IgD-negative memory B cell (primary cell): ENCODE results near the gene POMC. TPM values are rescaled to one million over a fixed set of nuclear protein-coding genes. Genes with fewer than 3 reads are reported as not detected.

Source experiments
- polyA plus RNA-seq: library from polyadenylated mRNA; unstranded; fragments of 300-500 nt; fragmentation: Illumina TruSeq; gene quantifications from one replicate; pipeline ENCODE4 v1.2.3, GENCODE V29; 2021

The POMC gene
- polyA plus RNA-seq, 1 donor from 2014 or later: 10.1 TPM

Other genes starting within 250 kb of the POMC start
- 25.9 TPM for gene ADCY3, start 248.3 kb downstream of the POMC start, polyA plus RNA-seq
- gene DNAJC27, start 196.6 kb downstream of the POMC start, polyA plus RNA-seq: 4.9 TPM
- 0.04 TPM for gene EFR3B, start 126.5 kb downstream of the POMC start, polyA plus RNA-seq
- gene DNMT3A, start 173.3 kb upstream of the POMC start, polyA plus RNA-seq: 4.9 TPM